ENCODE data around the gene SSBP4. TPM values are rescaled to one million over a fixed set of nuclear protein-coding genes. Genes with fewer than 3 reads are reported as not detected.

Gene SSBP4
- total and polyA plus RNA-seq, 9 of the 15 experiments (the other 6 are each of a cell fraction or from before 2014, with no cell fraction given) = 1.1 to 189 (median 39.0) TPM

- TF ChIP-seq MGA (IDR thresholded peaks at IDR 0.05) (no peak), POLR3A (IDR thresholded peaks at IDR 0.05; ENCODE audit: borderline replicate concordance, extremely low read depth, insufficient read depth, insufficient read length) (no peak), TOE1 (IDR thresholded peaks at IDR 0.05; ENCODE audit: borderline replicate concordance) (no peak), TOE1 (CRISPR knock-in tag; IDR thresholded peaks at IDR 0.05; ENCODE audit: borderline replicate concordance, low read depth) (no peak), CCNT2 (IDR thresholded peaks at IDR 0.05; ENCODE audit: borderline replicate concordance, extremely low read depth, insufficient read length, low read depth, low read length) (no peak), KDM2B (CRISPR knock-in tag; IDR thresholded peaks at IDR 0.05) (no peak), DEAF1 (CRISPR knock-in tag; IDR thresholded peaks at IDR 0.05) (no peak), SIN3B (IDR thresholded peaks at IDR 0.05; ENCODE audit: low read depth) (no peak), GMEB1 (CRISPR knock-in tag; IDR thresholded peaks at IDR 0.05) (no peak), ZNF143 (CRISPR knock-in tag; IDR thresholded peaks at IDR 0.05) (no peak)
These were observed 20.1 kb downstream of the SSBP4 start (continued) for GRCh38 chr19:18439025-18439909.

Data from K562 (cell line).